ENCODE measurements around the gene MOB3A.

MOB3A gene

GRCh38 chr19:2140138-2140569, 44.0 kb upstream of the MOB3A start:
- peaks cover 93% of the 10 kb centered on the region for H3K79me2 ChIP-seq (ENCODE audit: low read length)
- H3K4me3 ChIP-seq (ENCODE audit: low read length) = no peak overlapping the region
- H4K20me1 ChIP-seq (ENCODE audit: insufficient read depth, low read length) = peaks cover 67% of the 10 kb centered on the region
- no peaks in the 10 kb centered on the region for H3K9me3 ChIP-seq (ENCODE audit: insufficient read depth, low read length)
- TF ChIP-seq, protein P1, sequence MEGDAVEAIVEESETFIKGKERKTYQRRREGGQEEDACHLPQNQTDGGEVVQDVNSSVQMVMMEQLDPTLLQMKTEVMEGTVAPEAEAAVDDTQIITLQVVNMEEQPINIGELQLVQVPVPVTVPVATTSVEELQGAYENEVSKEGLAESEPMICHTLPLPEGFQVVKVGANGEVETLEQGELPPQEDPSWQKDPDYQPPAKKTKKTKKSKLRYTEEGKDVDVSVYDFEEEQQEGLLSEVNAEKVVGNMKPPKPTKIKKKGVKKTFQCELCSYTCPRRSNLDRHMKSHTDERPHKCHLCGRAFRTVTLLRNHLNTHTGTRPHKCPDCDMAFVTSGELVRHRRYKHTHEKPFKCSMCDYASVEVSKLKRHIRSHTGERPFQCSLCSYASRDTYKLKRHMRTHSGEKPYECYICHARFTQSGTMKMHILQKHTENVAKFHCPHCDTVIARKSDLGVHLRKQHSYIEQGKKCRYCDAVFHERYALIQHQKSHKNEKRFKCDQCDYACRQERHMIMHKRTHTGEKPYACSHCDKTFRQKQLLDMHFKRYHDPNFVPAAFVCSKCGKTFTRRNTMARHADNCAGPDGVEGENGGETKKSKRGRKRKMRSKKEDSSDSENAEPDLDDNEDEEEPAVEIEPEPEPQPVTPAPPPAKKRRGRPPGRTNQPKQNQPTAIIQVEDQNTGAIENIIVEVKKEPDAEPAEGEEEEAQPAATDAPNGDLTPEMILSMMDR (IDR thresholded peaks at IDR 0.05; ENCODE audit: low read depth, low read length) = no peak
- TF ChIP-seq EZH2phosphoT487 (IDR thresholded peaks at IDR 0.05; ENCODE audit: low read depth) = no peak
- H3K4me1 ChIP-seq (ENCODE audit: low read length) = no peaks in the 10 kb centered on the region
- H2AFZ ChIP-seq (ENCODE audit: low read depth, low read length) = no peak overlapping the region
- no peak overlapping the region for H3K9ac ChIP-seq (ENCODE audit: low read length)
- H3K36me3 ChIP-seq (replicated peaks; ENCODE audit: low read depth, low read length) = peaks cover 46% of the 10 kb centered on the region
- H3K27me3 ChIP-seq (ENCODE audit: low read depth, low read length) = no peaks in the 10 kb centered on the region
- H3K4me2 ChIP-seq (ENCODE audit: low read length) = no peak overlapping the region
- no peak overlapping the region for H3K27ac ChIP-seq (ENCODE audit: low read length)

DNA sequence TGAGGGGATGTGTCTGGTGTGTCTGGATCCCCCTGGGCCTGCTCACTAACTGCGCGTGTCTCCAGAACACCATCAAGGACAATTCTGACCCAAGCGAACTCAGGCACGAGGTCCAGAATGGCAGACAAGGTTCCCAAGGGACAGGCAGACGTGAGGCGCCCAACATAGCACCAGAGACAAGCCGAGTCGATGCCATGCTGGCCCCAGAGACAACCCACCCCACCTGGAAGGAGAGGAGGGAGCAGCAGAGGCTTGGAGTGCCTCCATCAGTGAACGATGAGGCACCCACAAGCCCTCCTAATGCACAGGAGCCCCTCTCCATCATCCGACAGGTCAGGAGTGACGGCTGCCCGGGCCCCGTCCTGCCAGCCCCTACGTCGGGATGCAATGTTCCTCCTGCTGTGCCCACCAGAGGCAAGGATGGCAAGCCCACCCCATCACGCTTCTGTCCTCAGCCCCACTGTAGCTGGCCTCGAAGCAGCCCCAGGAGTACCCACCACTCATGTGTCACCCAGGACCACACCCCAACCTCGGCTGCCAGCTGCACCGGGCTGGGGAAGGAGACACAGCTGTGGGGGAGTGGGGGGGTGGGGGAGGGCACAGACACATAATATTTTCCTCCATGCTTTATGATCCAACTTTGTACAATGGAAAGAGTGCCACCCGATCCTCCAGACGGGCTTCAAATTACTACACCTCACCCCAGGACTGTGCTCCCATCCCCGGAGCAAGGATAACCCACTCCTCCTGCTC, 43.4 kb upstream of the MOB3A start:
- TF ChIP-seq, protein P1 (IDR thresholded peaks at IDR 0.05; ENCODE audit: low read depth, low read length) = no peak
- TF ChIP-seq EZH2phosphoT487 (IDR thresholded peaks at IDR 0.05; ENCODE audit: low read depth) = no peak
- Histone ChIP-seq H3K4me2 (ENCODE audit: low read length) (no peak overlapping the region), H3K9me3 (ENCODE audit: insufficient read depth, low read length) (no peaks in the 10 kb centered on the region), H3K36me3 (replicated peaks; ENCODE audit: low read depth, low read length) (peaks cover 42% of the 10 kb centered on the region), H3K27me3 (ENCODE audit: low read depth, low read length) (no peaks in the 10 kb centered on the region), H3K27ac (ENCODE audit: low read length) (no peak overlapping the region), H3K4me1 (ENCODE audit: low read length) (no peaks in the 10 kb centered on the region), H3K9ac (ENCODE audit: low read length) (no peak overlapping the region), H3K4me3 (ENCODE audit: low read length) (no peak overlapping the region), H3K79me2 (ENCODE audit: low read length) (peaks cover 87% of the 10 kb centered on the region), H2AFZ (ENCODE audit: low read depth, low read length) (no peak overlapping the region), H4K20me1 (ENCODE audit: insufficient read depth, low read length) (peaks cover 62% of the 10 kb centered on the region)

- Histone ChIP-seq H3K9me3 (ENCODE audit: insufficient read depth, low read length) (no peaks in the 10 kb centered on the region), H3K27ac (ENCODE audit: low read length) (no peak overlapping the region), H3K27me3 (ENCODE audit: low read depth, low read length) (no peaks in the 10 kb centered on the region), H3K9ac (ENCODE audit: low read length) (no peak overlapping the region), H3K4me2 (ENCODE audit: low read length) (no peak overlapping the region), H3K79me2 (ENCODE audit: low read length) (peaks cover 75% of the 10 kb centered on the region), H2AFZ (ENCODE audit: low read depth, low read length) (no peak overlapping the region), H3K4me3 (ENCODE audit: low read length) (no peak overlapping the region), H4K20me1 (ENCODE audit: insufficient read depth, low read length) (peaks cover 52% of the 10 kb centered on the region), H3K4me1 (ENCODE audit: low read length) (no peaks in the 10 kb centered on the region), H3K36me3 (replicated peaks; ENCODE audit: low read depth, low read length) (peaks cover 42% of the 10 kb centered on the region)
- TF ChIP-seq, protein P1 (IDR thresholded peaks at IDR 0.05; ENCODE audit: low read depth, low read length) = no peak
These were observed 42.1 kb upstream of the MOB3A start for GRCh38 chr19:2138061-2138728.

- no peak overlapping the region for H3K9ac ChIP-seq (ENCODE audit: low read length)
- no peak overlapping the region for H3K4me3 ChIP-seq (ENCODE audit: low read length)
- TF ChIP-seq, protein P1 (IDR thresholded peaks at IDR 0.05; ENCODE audit: low read depth, low read length) = no peak
- TF ChIP-seq EZH2phosphoT487 (IDR thresholded peaks at IDR 0.05; ENCODE audit: low read depth) = no peak
- H4K20me1 ChIP-seq (ENCODE audit: insufficient read depth, low read length) = peaks cover 48% of the 10 kb centered on the region
- no peak overlapping the region for H2AFZ ChIP-seq (ENCODE audit: low read depth, low read length)
- no peak overlapping the region for H3K27ac ChIP-seq (ENCODE audit: low read length)
- no peaks in the 10 kb centered on the region for H3K27me3 ChIP-seq (ENCODE audit: low read depth, low read length)
- H3K9me3 ChIP-seq (ENCODE audit: insufficient read depth, low read length) = no peaks in the 10 kb centered on the region
- H3K4me1 ChIP-seq (ENCODE audit: low read length) = no peaks in the 10 kb centered on the region
- peaks cover 73% of the 10 kb centered on the region for H3K79me2 ChIP-seq (ENCODE audit: low read length)
- no peak overlapping the region for H3K4me2 ChIP-seq (ENCODE audit: low read length)
- H3K36me3 ChIP-seq (replicated peaks; ENCODE audit: low read depth, low read length) = peaks cover 50% of the 10 kb centered on the region
These were observed 40.7 kb upstream of the MOB3A start for GRCh38 chr19:2136796-2137195.

Data from OCI-LY3 (cell line).